Activated CD4-positive, alpha-beta memory T cell treated with anti-CD3 and anti-CD28 coated beads, Interleukin-2, amount 10 ng/mL, durations not matched to agents 7 days and 5 days (primary cell): ENCODE measurements around the gene ZBP1. TPM values are rescaled to one million over a fixed set of nuclear protein-coding genes. Genes with fewer than 3 reads are reported as not detected.

Source experiments
- CTCF ChIA-PET: fragments of 350-600 bp; sonication (Branson Sonifier 250); formaldehyde crosslinking; loops from one replicate; lab custom pipeline; 2021; ENCODE audit warnings: antibody characterized with exemption, inconsistent platforms; lab: Charles Lee
- POLR2A ChIA-PET: fragments of 350-600 bp; sonication (Branson Sonifier 250); formaldehyde crosslinking; loops from one replicate; lab custom pipeline; 2021; ENCODE audit warnings: antibody characterized with exemption; lab: Charles Lee
- DNase-seq: peaks from one replicate; pipeline ENCODE4 v3.0.0-alpha.2; 2020
- H3K27ac Mint-ChIP-seq: one replicate; pipeline ENCODE4 v1.8.0; 2021; ENCODE audit warnings: mild to moderate bottlenecking, mixed read lengths
- H3K27me3 Mint-ChIP-seq: one replicate; pipeline ENCODE4 v1.8.0; 2021; ENCODE audit warnings: mixed read lengths
- H3K36me3 Mint-ChIP-seq: one replicate; pipeline ENCODE4 v1.8.0; 2021; ENCODE audit warnings: low read depth, mixed read lengths
- H3K4me1 Mint-ChIP-seq: one replicate; pipeline ENCODE4 v1.8.0; 2021; ENCODE audit warnings: mixed read lengths
- H3K4me3 Mint-ChIP-seq: one replicate; pipeline ENCODE4 v1.8.0; 2021; ENCODE audit warnings: mild to moderate bottlenecking, mixed read lengths
- H3K9me3 Mint-ChIP-seq: one replicate; pipeline ENCODE4 v1.8.0; 2021; ENCODE audit warnings: mixed read lengths
- total RNA-seq, 2 experiments: library from RNA; stranded (reverse); gene quantifications; one replicate each; pipeline ENCODE4 v1.2.3, GENCODE V29; 2021

Gene ZBP1
- total RNA-seq, 2 experiments from 2014 or later: 51.9 to 57.7 TPM

DNA sequence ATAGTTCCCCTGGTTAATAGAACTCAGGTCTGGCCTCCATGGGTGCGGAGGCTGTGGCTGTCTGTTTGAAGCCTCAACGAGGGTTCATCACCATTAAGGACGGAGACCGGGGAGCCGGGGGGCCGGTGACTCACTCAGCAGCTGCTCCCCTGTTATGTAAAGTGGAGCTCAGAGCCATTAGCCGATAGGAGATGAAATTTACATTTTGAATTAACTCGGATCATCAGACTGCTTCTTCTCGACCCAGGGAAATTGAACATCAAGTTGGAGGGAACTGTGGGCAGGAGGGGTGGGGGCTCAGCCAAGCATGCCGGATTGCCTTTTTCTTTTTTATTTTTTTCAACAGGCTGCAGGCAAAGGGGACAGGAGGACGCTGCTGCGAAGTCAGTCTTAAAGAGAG lies 47.0 kb downstream of the ZBP1 start:
- H3K4me1 Mint-ChIP-seq: no peaks in the 10 kb centered on the region
- POLR2A ChIA-PET: interaction anchor here (0.7 to 1.2 kb wide), 2 partner anchors 9 to 1870 kb away, joined by 3 read pairs; no protein-coding TSS in a partner anchor
- no peak overlapping the region for H3K27ac Mint-ChIP-seq
- CTCF ChIA-PET: interaction anchor here (0.6 kb wide), 1 partner anchor 475 kb away, joined by 3 read pairs; no protein-coding TSS in a partner anchor
- no peaks in the 10 kb centered on the region for H3K36me3 Mint-ChIP-seq
- peaks cover 16% of the 10 kb centered on the region for H3K27me3 Mint-ChIP-seq
- DNase-seq: no peak
- H3K4me3 Mint-ChIP-seq: no peak overlapping the region
- H3K9me3 Mint-ChIP-seq: no peaks in the 10 kb centered on the region

DNA sequence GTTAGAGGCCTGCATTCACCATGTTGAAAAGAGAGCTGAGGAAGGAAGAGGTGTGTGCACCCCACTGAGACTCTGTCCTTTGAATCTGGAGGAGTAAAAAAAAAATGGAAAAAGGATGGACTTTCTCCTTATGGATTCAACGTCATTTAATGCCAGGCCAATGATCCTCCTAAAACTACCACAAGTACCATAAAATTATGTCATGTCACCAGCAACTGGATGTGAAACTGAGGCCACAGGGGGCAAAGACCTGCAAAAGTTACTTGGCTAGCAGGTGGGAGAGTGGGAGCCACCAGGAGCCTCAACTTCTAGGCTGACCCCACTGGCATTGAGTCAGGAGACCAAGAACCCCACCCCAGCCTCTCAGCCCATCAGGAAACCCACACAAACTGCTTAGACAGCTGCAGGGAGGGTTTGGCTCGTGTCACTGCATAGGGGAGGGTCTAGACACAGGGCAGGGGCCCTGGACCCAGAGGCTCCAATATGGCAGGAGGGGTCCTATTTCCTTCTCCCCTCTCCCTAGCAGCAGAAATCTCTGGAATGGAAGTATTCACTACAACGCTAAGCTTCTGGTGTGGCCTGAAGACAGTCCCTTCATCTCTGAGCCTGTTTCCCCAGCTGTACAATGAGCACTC lies 48.3 kb downstream of the ZBP1 start:
- Mint-ChIP-seq H3K27me3 (peaks cover 16% of the 10 kb centered on the region), H3K9me3 (no peaks in the 10 kb centered on the region), H3K4me3 (no peak overlapping the region), H3K4me1 (no peaks in the 10 kb centered on the region), H3K27ac (no peak overlapping the region), H3K36me3 (no peaks in the 10 kb centered on the region)
- CTCF ChIA-PET: no interaction called here
- DNase-seq: no peak
- POLR2A ChIA-PET: interaction anchor here (1.2 kb wide), 1 partner anchor 11 kb away, joined by 3 read pairs; no protein-coding TSS in a partner anchor

GRCh38 chr20:57570920-57571319 lies 49.3 kb downstream of the ZBP1 start:
- ChIA-PET CTCF (no interaction called here), POLR2A (no interaction called here)
- no peak for DNase-seq
- no peaks in the 10 kb centered on the region for H3K4me1 Mint-ChIP-seq
- H3K27me3 Mint-ChIP-seq: peaks cover 21% of the 10 kb centered on the region
- no peak overlapping the region for H3K4me3 Mint-ChIP-seq
- no peaks in the 10 kb centered on the region for H3K9me3 Mint-ChIP-seq
- H3K36me3 Mint-ChIP-seq: no peaks in the 10 kb centered on the region
- H3K27ac Mint-ChIP-seq: no peak overlapping the region

DNA sequence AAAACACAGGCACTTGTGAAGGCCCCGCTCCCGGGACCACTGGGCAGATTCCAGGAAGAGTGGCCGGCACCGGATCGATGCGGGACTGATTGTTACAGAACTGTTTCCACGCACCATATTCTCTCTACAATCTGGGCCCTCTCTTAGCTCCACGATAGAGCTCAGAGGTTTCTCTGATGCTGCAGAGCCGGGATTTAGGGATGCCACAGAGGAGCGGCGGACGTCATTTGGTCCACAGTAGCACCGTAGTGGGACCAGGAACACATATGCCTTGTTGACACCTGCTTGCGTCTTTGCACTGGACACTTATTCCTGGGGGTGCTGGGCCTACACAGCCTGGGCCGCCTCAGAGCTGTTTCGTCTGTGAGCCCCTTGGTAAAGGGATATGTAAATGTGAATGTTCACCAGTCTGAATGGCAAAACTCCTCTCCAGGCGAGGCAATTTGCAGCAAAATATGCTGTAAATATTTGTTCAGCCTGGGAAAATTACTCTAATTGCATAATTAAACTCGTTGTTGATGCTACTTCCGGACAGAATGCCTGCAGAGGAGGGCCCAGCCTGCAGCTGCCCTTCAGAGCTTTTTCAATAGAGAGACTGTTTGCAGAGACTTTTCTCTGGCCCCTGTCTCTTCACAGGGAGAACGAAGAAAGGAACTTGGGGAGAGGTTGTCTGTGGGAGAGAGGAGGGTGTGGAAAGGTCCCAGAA lies 49.9 kb downstream of the ZBP1 start:
- ChIA-PET CTCF (no interaction called here), POLR2A (no interaction called here)
- Mint-ChIP-seq H3K4me1 (no peaks in the 10 kb centered on the region), H3K4me3 (no peak overlapping the region), H3K27ac (no peak overlapping the region), H3K9me3 (no peaks in the 10 kb centered on the region), H3K27me3 (peaks cover 21% of the 10 kb centered on the region), H3K36me3 (no peaks in the 10 kb centered on the region)
- DNase-seq: no peak

DNA sequence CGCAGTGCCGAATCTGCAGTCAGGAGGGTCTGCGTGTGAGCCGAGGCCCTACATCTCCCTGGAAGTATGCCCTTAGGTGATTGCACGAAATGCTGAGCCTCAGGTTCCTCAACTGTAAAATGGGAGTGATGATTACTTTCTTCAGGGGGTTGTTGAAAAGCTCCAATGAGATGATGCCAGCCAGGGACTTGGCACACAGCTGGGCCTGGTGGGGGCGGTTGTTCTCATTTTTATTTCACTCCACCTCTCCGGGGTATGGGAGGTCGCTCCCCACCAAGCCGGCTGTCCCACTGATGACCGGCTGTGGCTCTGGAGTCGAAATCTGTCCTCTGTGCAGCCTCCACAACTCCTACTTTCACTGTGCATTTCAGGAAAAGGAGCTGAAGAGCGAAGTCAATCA lies 51.3 kb downstream of the ZBP1 start:
- H3K27ac Mint-ChIP-seq: no peak overlapping the region
- no peak for DNase-seq
- ChIA-PET POLR2A (no interaction called here), CTCF (no interaction called here)
- no peaks in the 10 kb centered on the region for H3K36me3 Mint-ChIP-seq
- no peaks in the 10 kb centered on the region for H3K4me1 Mint-ChIP-seq
- H3K27me3 Mint-ChIP-seq: peaks cover 18% of the 10 kb centered on the region
- no peaks in the 10 kb centered on the region for H3K9me3 Mint-ChIP-seq
- no peak overlapping the region for H3K4me3 Mint-ChIP-seq

DNA sequence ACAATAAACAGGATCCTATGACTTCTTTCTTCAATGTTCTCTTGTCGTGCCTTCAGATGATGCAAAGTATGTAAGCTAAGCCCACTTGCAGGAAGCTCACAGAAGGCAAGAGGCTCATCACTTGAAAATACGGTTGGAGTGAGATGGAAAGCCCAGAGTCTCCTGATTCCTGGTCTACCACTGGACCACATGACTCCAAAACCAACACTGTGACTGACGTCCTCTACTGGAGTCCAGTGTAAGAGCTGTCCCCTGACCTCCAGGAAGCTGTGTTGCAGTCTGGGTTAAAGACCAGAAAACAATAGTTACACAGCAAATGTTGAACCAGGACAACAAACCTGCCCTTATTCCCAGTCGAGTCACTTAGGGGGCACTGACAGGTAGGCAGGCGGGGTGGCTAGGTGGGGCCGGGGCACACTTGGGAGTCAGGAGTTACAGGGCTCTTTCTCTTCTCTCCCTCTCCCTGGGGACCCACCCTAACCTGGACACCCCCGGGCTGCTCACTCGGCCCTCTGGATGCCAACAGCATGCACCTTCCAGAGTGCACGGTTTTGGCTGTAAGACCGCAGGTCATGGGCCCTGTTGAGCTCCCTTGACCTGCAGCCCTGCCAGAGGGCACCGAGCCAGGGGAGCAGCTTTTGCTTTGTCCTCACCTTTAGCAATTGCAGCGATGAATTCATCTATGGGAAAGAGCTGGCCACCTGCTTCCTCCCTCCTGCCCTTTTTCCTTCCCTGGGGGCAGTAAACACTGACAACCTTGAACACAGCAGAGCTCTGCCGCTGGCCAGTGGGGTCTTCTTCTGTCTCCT lies 51.9 kb downstream of the ZBP1 start:
- Mint-ChIP-seq H3K27ac (no peak overlapping the region), H3K36me3 (no peaks in the 10 kb centered on the region), H3K9me3 (no peaks in the 10 kb centered on the region), H3K4me3 (no peak overlapping the region), H3K4me1 (no peaks in the 10 kb centered on the region), H3K27me3 (peaks cover 18% of the 10 kb centered on the region)
- POLR2A ChIA-PET: no interaction called here
- DNase-seq: no peak
- CTCF ChIA-PET: interaction anchor here (1.3 kb wide), 1 partner anchor 26 kb away, joined by 3 read pairs; no protein-coding TSS in a partner anchor

DNA sequence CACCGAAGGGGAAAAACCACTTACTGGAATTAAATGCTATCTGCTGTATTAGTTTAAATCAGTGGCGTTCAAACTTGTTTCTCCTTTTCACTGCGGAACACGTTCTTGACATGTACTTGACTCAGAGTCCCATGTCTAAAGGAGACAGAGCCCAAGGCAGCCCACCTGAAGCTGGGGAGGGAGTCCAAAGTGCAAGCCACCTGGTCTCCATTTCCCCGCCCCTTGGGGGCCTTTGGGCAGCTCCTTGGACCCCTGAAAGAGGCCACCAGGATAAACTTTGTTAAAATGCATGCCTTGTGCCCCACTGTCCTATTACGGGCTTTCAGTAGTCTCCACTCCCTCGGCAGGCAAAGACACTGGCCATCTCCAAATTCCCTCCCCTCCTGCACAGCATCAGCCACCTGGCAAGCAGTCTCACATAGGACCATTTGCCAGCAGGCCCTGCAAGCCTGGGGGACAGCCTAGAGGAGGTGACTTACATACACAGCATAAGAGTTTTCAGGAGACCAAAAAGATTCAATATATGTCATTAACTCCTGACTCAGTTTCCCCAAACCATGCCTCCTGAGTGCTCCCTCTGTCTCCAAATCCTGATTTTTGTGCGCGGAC lies 52.7 kb downstream of the ZBP1 start:
- Mint-ChIP-seq H3K27me3 (peaks cover 15% of the 10 kb centered on the region), H3K27ac (no peak overlapping the region), H3K4me1 (no peaks in the 10 kb centered on the region), H3K9me3 (no peaks in the 10 kb centered on the region), H3K36me3 (no peaks in the 10 kb centered on the region), H3K4me3 (no peak overlapping the region)
- POLR2A ChIA-PET: no interaction called here
- DNase-seq: no peak
- CTCF ChIA-PET: interaction anchor here (1.3 kb wide), 1 partner anchor 27 kb away, joined by 3 read pairs; no protein-coding TSS in a partner anchor

- H3K4me3 Mint-ChIP-seq: no peak overlapping the region
- POLR2A ChIA-PET: no interaction called here
- H3K36me3 Mint-ChIP-seq: no peaks in the 10 kb centered on the region
These were observed 53.3 kb downstream of the ZBP1 start for GRCh38 chr20:57566803-57567459.

DNA sequence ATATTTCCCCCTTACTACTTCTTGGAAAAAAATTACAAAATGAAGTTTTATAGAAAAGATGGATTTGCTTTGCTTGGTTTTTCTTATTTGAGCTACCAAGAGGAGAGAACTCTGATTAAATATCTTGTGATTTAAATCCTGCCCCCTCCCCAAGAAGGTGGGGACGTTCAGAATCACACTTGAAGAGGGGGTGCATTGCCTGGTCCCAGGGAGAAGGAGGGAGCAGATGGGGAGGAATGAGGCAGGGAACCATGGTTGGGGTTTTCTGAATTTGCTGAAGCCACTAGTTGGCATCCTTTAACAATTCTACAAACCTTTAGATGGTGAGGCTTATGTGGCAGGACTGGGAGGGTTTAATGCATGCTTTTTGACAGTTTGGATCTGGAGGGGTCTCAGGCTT lies 53.8 kb downstream of the ZBP1 start:
- no peaks in the 10 kb centered on the region for H3K36me3 Mint-ChIP-seq
- no peaks in the 10 kb centered on the region for H3K4me1 Mint-ChIP-seq
- no peak for DNase-seq
- H3K9me3 Mint-ChIP-seq: no peaks in the 10 kb centered on the region
- peaks cover 10% of the 10 kb centered on the region for H3K27me3 Mint-ChIP-seq
- ChIA-PET CTCF (no interaction called here), POLR2A (no interaction called here)
- H3K4me3 Mint-ChIP-seq: no peak overlapping the region
- no peak overlapping the region for H3K27ac Mint-ChIP-seq

More at GRCh38 chr20:57566803-57567459, 53.3 kb downstream of the ZBP1 start:
- no peaks in the 10 kb centered on the region for H3K9me3 Mint-ChIP-seq
- DNase-seq: no peak
- H3K4me1 Mint-ChIP-seq: no peaks in the 10 kb centered on the region
- H3K27me3 Mint-ChIP-seq: peaks cover 11% of the 10 kb centered on the region
- CTCF ChIA-PET: interaction anchor here (1.3 kb wide), 1 partner anchor 28 kb away, joined by 3 read pairs; no protein-coding TSS in a partner anchor
- no peak overlapping the region for H3K27ac Mint-ChIP-seq

DNA sequence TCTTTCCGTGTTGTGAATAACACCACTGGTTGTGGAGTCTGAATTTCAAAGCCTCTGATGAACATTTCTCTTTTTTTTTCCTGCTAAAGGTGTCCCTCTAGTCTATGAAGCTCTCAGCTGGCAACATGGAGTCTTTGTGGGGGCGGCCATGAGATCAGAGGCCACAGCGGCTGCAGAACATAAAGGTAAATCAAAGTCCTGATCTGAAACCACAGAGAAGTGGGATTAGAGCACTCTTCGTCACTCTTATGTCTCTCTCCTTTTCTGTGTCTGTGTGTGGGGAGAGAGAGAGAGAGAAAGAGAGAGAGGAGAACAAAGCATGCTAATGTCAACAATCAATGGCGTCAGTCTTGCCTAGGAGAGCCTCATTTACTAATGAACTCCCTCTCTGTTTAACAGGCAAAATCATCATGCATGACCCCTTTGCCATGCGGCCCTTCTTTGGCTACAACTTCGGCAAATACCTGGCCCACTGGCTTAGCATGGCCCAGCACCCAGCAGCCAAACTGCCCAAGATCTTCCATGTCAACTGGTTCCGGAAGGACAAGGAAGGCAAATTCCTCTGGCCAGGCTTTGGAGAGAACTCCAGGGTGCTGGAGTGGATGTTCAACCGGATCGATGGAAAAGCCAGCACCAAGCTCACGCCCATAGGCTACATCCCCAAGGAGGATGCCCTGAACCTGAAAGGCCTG lies 55.1 kb downstream of the ZBP1 start:
- H3K36me3 Mint-ChIP-seq: no peaks in the 10 kb centered on the region
- no peak overlapping the region for H3K4me3 Mint-ChIP-seq
- ChIA-PET CTCF (no interaction called here), POLR2A (no interaction called here)
- H3K4me1 Mint-ChIP-seq: no peaks in the 10 kb centered on the region
- peaks cover 10% of the 10 kb centered on the region for H3K27me3 Mint-ChIP-seq
- no peaks in the 10 kb centered on the region for H3K9me3 Mint-ChIP-seq
- DNase-seq: no peak
- H3K27ac Mint-ChIP-seq: no peak overlapping the region

DNA sequence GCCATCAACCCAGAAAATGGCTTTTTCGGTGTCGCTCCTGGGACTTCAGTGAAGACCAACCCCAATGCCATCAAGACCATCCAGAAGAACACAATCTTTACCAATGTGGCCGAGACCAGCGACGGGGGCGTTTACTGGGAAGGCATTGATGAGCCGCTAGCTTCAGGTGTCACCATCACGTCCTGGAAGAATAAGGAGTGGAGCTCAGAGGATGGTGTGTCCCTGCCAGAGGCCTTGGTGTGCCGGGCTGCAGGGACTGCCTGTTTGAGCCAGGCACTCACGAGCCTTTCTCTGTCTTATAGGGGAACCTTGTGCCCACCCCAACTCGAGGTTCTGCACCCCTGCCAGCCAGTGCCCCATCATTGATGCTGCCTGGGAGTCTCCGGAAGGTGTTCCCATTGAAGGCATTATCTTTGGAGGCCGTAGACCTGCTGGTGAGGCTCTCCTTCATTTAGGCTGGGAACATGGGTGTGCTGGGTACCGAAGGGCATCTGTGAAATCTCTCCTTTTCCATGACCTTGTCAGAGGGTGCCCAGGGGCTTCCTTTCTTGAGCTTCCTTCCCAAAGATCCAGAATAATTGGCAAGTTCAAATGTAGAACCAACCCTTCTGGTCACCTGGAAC lies 55.9 kb downstream of the ZBP1 start:
- POLR2A ChIA-PET: no interaction called here

DNA sequence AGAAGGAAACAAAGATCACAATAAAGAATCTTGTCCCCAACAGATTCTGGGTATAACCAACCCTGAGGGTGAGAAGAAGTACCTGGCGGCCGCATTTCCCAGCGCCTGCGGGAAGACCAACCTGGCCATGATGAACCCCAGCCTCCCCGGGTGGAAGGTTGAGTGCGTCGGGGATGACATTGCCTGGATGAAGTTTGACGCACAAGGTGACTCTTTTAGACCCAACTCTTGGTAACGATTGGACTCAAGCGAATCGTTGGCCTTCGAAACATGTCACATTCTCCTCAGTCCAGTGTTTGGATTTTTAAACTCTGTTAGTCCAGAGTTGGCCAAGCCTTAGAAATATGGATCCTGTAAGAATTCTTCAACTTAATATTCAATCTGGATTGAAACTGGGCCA lies 56.7 kb downstream of the ZBP1 start:
- H3K4me3 Mint-ChIP-seq: no peak overlapping the region
- no peak overlapping the region for H3K27ac Mint-ChIP-seq
- DNase-seq: no peak
- H3K4me1 Mint-ChIP-seq: no peaks in the 10 kb centered on the region
- no peaks in the 10 kb centered on the region for H3K9me3 Mint-ChIP-seq
- H3K36me3 Mint-ChIP-seq: no peaks in the 10 kb centered on the region
- ChIA-PET POLR2A (no interaction called here), CTCF (no interaction called here)
- H3K27me3 Mint-ChIP-seq: peaks cover 9% of the 10 kb centered on the region

More for the DNA sequence above, 55.9 kb downstream of the ZBP1 start:
- peaks cover 11% of the 10 kb centered on the region for H3K27me3 Mint-ChIP-seq
- no peak for DNase-seq
- H3K36me3 Mint-ChIP-seq: no peaks in the 10 kb centered on the region
- H3K4me3 Mint-ChIP-seq: no peak overlapping the region
- no peaks in the 10 kb centered on the region for H3K9me3 Mint-ChIP-seq
- CTCF ChIA-PET: no interaction called here
- no peaks in the 10 kb centered on the region for H3K4me1 Mint-ChIP-seq
- no peak overlapping the region for H3K27ac Mint-ChIP-seq
